GM12878 (cell line): ENCODE results near the gene MKX.

Source experiments
- BHLHE40 ChIP-seq, 2 experiments: fragments of 450-650 bp in 1 of 2; IDR thresholded peaks; 2 replicates each; pipeline ENCODE4 v1.6.1; 2011 to 2017; ENCODE audit warnings: low read depth in 2 of 2, borderline replicate concordance in 1 of 2, improper control_type of control experiment in 1 of 2, low read length in 1 of 2, mild to moderate bottlenecking in 1 of 2
- CTCF ChIP-seq, 3 experiments: IDR thresholded peaks in 2 of 3; conservative IDR thresholded peaks in 1 of 3; 2 replicates each; pipeline ENCODE4 v1.5.1; 2011; ENCODE audit warnings: low read depth in 3 of 3, low read length in 3 of 3, mild to moderate bottlenecking in 3 of 3, control low read depth in 2 of 3, moderate library complexity in 2 of 3, inconsistent platforms in 1 of 3, mixed read lengths in 1 of 3; ENCODE audit not compliant: control insufficient read depth in 2 of 3, insufficient read depth in 1 of 3; ENCODE audit errors: extremely low read depth in 1 of 3
- EGR1 ChIP-seq, 2 experiments: IDR thresholded peaks; 1 replicate in 1 of 2; 2 replicates in 1 of 2; pipeline ENCODE4 v1.6.1; 2011 to 2012; ENCODE audit warnings: low read depth in 2 of 2, low read length in 2 of 2, borderline replicate concordance in 1 of 2, mild to moderate bottlenecking in 1 of 2, moderate library complexity in 1 of 2
- IRF4 ChIP-seq: IDR thresholded peaks from 2 replicates; pipeline ENCODE4 v1.6.1; 2011; ENCODE audit warnings: low read depth, low read length
- POLR2A ChIP-seq: IDR thresholded peaks from 2 replicates; pipeline ENCODE4 v1.6.1; 2011; ENCODE audit warnings: low read depth, mild to moderate bottlenecking, low read length
- RFX5 ChIP-seq: IDR thresholded peaks from 2 replicates; pipeline ENCODE4 v1.6.1; 2011; ENCODE audit warnings: low read depth, low read length, improper control_type of control experiment
- TBL1XR1 ChIP-seq: IDR thresholded peaks from 2 replicates; pipeline ENCODE4 v1.6.1; 2012; ENCODE audit warnings: low read depth, low read length, improper control_type of control experiment
- YY1 ChIP-seq: IDR thresholded peaks from 2 replicates; pipeline ENCODE4 v1.6.1; 2011; ENCODE audit warnings: low read depth, mild to moderate bottlenecking, low read length
- ZNF384 ChIP-seq: IDR thresholded peaks from 2 replicates; pipeline ENCODE4 v1.6.1; 2012; ENCODE audit warnings: low read depth, mild to moderate bottlenecking, low read length, improper control_type of control experiment, borderline replicate concordance

- TF ChIP-seq CTCF (IDR thresholded peaks at IDR 0.05 in 2 of 3, conservative IDR thresholded peaks at IDR 0.05 in 1 of 3; ENCODE audit: control insufficient read depth in 2 of 3, extremely low read depth in 1 of 3, insufficient read depth in 1 of 3, low read depth in 3 of 3, low read length in 3 of 3) = no peak
- no peak for TF ChIP-seq POLR2A
- TF ChIP-seq RFX5 = no peak
- no peak for TF ChIP-seq EGR1 (IDR thresholded peaks at IDR 0.05; ENCODE audit: borderline replicate concordance in 1 of 2, low read depth in 2 of 2, low read length in 2 of 2)
- TF ChIP-seq TBL1XR1 = no peak
- TF ChIP-seq IRF4 = no peak
- no peak for TF ChIP-seq ZNF384
- TF ChIP-seq BHLHE40 (IDR thresholded peaks at IDR 0.05; ENCODE audit: borderline replicate concordance in 1 of 2, low read depth in 2 of 2, low read length in 1 of 2) = no peak
- TF ChIP-seq YY1 = no peak
Observed at GRCh38 chr10:27709304-27709703, 36.3 kb downstream of the MKX start.
